ENCODE data around the gene NEAT1.

DNA sequence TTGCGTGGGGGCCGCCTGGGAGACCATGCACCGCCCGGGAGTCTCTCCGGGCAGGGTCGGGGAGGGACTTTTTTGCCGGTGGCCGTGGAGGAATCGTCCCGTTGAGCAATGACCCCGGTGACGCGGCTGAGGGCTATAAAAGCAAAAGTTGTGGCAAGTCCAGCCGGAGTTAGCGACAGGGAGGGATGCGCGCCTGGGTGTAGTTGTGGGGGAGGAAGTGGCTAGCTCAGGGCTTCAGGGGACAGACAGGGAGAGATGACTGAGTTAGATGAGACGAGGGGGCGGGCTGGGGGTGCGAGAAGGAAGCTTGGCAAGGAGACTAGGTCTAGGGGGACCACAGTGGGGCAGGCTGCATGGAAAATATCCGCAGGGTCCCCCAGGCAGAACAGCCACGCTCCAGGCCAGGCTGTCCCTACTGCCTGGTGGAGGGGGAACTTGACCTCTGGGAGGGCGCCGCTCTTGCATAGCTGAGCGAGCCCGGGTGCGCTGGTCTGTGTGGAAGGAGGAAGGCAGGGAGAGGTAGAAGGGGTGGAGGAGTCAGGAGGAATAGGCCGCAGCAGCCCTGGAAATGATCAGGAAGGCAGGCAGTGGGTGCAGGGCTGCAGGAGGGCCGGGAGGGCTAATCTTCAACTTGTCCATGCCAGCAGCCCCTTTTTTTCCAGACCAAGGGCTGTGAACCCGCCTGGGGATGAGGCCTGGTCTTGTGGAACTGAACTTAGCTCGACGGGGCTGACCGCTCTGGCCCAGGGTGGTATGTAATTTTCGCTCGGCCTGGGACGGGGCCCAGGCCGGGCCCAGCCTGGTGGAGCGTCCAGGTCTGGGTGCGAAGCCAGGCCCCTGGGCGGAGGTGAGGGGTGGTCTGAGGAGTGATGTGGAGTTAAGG is at the start of gene NEAT1:
- TF ChIP-seq EZH2 (IDR thresholded peaks at IDR 0.05; ENCODE audit: low read depth, unreplicated experiment) (no peak), STAT1 (IDR thresholded peaks at IDR 0.05; ENCODE audit: unreplicated experiment) (no peak), POLR2AphosphoS5 (IDR thresholded peaks at IDR 0.05; ENCODE audit: low read depth) (peak; percentile 90), ZNF331 (CRISPR knock-in tag; IDR thresholded peaks at IDR 0.05; ENCODE audit: low read depth) (no peak), EZH2phosphoT487 (IDR thresholded peaks at IDR 0.05; ENCODE audit: unreplicated experiment) (no peak), JUNB (IDR thresholded peaks at IDR 0.05; ENCODE audit: unreplicated experiment) (no peak), ZNF114 (CRISPR knock-in tag; IDR thresholded peaks at IDR 0.05) (no peak), NANOG (IDR thresholded peaks at IDR 0.05; ENCODE audit: borderline replicate concordance) (no peak), CREB1 (CRISPR knock-in tag; IDR thresholded peaks at IDR 0.05; ENCODE audit: low read depth) (peak; percentile 81)
- TF ChIP-seq, protein P1, sequence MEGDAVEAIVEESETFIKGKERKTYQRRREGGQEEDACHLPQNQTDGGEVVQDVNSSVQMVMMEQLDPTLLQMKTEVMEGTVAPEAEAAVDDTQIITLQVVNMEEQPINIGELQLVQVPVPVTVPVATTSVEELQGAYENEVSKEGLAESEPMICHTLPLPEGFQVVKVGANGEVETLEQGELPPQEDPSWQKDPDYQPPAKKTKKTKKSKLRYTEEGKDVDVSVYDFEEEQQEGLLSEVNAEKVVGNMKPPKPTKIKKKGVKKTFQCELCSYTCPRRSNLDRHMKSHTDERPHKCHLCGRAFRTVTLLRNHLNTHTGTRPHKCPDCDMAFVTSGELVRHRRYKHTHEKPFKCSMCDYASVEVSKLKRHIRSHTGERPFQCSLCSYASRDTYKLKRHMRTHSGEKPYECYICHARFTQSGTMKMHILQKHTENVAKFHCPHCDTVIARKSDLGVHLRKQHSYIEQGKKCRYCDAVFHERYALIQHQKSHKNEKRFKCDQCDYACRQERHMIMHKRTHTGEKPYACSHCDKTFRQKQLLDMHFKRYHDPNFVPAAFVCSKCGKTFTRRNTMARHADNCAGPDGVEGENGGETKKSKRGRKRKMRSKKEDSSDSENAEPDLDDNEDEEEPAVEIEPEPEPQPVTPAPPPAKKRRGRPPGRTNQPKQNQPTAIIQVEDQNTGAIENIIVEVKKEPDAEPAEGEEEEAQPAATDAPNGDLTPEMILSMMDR (conservative IDR thresholded peaks at IDR 0.05; ENCODE audit: low read depth in 2 of 2) = no peak
- TF ChIP-seq, protein P2, sequence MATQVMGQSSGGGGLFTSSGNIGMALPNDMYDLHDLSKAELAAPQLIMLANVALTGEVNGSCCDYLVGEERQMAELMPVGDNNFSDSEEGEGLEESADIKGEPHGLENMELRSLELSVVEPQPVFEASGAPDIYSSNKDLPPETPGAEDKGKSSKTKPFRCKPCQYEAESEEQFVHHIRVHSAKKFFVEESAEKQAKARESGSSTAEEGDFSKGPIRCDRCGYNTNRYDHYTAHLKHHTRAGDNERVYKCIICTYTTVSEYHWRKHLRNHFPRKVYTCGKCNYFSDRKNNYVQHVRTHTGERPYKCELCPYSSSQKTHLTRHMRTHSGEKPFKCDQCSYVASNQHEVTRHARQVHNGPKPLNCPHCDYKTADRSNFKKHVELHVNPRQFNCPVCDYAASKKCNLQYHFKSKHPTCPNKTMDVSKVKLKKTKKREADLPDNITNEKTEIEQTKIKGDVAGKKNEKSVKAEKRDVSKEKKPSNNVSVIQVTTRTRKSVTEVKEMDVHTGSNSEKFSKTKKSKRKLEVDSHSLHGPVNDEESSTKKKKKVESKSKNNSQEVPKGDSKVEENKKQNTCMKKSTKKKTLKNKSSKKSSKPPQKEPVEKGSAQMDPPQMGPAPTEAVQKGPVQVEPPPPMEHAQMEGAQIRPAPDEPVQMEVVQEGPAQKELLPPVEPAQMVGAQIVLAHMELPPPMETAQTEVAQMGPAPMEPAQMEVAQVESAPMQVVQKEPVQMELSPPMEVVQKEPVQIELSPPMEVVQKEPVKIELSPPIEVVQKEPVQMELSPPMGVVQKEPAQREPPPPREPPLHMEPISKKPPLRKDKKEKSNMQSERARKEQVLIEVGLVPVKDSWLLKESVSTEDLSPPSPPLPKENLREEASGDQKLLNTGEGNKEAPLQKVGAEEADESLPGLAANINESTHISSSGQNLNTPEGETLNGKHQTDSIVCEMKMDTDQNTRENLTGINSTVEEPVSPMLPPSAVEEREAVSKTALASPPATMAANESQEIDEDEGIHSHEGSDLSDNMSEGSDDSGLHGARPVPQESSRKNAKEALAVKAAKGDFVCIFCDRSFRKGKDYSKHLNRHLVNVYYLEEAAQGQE (IDR thresholded peaks at IDR 0.05; ENCODE audit: unreplicated experiment) = no peak
- TF ChIP-seq, protein P3, sequence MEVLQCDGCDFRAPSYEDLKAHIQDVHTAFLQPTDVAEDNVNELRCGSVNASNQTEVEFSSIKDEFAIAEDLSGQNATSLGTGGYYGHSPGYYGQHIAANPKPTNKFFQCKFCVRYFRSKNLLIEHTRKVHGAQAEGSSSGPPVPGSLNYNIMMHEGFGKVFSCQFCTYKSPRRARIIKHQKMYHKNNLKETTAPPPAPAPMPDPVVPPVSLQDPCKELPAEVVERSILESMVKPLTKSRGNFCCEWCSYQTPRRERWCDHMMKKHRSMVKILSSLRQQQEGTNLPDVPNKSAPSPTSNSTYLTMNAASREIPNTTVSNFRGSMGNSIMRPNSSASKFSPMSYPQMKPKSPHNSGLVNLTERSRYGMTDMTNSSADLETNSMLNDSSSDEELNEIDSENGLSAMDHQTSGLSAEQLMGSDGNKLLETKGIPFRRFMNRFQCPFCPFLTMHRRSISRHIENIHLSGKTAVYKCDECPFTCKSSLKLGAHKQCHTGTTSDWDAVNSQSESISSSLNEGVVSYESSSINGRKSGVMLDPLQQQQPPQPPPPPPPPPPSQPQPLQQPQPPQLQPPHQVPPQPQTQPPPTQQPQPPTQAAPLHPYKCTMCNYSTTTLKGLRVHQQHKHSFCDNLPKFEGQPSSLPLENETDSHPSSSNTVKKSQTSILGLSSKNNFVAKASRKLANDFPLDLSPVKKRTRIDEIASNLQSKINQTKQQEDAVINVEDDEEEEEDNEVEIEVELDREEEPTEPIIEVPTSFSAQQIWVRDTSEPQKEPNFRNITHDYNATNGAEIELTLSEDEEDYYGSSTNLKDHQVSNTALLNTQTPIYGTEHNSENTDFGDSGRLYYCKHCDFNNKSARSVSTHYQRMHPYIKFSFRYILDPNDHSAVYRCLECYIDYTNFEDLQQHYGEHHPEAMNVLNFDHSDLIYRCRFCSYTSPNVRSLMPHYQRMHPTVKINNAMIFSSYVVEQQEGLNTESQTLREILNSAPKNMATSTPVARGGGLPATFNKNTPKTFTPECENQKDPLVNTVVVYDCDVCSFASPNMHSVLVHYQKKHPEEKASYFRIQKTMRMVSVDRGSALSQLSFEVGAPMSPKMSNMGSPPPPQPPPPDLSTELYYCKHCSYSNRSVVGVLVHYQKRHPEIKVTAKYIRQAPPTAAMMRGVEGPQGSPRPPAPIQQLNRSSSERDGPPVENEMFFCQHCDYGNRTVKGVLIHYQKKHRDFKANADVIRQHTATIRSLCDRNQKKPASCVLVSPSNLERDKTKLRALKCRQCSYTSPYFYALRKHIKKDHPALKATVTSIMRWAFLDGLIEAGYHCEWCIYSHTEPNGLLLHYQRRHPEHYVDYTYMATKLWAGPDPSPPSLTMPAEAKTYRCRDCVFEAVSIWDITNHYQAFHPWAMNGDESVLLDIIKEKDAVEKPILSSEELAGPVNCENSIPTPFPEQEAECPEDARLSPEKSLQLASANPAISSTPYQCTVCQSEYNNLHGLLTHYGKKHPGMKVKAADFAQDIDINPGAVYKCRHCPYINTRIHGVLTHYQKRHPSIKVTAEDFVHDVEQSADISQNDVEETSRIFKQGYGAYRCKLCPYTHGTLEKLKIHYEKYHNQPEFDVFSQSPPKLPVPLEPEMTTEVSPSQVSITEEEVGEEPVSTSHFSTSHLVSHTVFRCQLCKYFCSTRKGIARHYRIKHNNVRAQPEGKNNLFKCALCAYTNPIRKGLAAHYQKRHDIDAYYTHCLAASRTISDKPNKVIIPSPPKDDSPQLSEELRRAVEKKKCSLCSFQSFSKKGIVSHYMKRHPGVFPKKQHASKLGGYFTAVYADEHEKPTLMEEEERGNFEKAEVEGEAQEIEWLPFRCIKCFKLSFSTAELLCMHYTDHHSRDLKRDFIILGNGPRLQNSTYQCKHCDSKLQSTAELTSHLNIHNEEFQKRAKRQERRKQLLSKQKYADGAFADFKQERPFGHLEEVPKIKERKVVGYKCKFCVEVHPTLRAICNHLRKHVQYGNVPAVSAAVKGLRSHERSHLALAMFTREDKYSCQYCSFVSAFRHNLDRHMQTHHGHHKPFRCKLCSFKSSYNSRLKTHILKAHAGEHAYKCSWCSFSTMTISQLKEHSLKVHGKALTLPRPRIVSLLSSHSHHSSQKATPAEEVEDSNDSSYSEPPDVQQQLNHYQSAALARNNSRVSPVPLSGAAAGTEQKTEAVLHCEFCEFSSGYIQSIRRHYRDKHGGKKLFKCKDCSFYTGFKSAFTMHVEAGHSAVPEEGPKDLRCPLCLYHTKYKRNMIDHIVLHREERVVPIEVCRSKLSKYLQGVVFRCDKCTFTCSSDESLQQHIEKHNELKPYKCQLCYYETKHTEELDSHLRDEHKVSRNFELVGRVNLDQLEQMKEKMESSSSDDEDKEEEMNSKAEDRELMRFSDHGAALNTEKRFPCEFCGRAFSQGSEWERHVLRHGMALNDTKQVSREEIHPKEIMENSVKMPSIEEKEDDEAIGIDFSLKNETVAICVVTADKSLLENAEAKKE (CRISPR knock-in tag; IDR thresholded peaks at IDR 0.05) = peak; percentile 51; the same call in 1 of the 2 replicates

Measured in GM23338 (cell line).